Measurements from ENCODE around the gene PCDHGA7. TPM values are rescaled to one million over a fixed set of nuclear protein-coding genes. Genes with fewer than 3 reads are reported as not detected.
A peak's percentile ranks its signal among the peaks of the same experiment; 100 is the strongest.
"Not testable (repeated sequence)": the region's sequence is repeated elsewhere in the genome, so short reads cannot be mapped to it uniquely, and the experiment has no call there.

The PCDHGA7 gene
- polyA plus RNA-seq, 1 of the 3 experiments (the other 2 are of a cell fraction) = 7.8 TPM

DNA sequence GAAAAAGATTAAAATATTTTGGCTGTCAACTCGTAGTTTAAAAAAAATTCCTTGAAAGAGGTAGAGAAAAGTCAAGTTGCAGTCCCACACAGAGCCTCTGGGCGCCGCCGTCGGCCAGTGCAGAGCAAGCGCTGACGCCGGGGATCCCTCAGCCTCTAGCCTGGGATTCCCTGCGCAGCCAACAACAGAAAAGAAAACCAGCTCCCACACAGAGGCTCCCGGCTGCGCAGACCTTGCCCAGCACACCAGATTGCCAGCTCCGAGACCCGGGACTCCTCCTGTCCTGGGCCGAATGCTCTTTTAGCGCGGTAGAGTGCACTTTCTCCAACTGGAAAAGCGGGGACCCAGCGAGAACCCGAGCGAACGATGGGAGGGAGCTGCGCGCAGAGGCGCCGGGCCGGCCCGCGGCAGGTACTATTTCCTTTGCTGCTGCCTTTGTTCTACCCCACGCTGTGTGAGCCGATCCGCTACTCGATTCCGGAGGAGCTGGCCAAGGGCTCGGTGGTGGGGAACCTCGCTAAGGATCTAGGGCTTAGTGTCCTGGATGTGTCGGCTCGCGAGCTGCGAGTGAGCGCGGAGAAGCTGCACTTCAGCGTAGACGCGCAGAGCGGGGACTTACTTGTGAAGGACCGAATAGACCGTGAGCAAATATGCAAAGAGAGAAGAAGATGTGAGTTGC is 35.1 kb downstream of the PCDHGA7 start, which contains the start of gene PCDHGB7:
TSS of gene PCDHGB7 (plus strand) at position 184 of the 679 bp plus-strand sequence. CDS start at position 367, 183 bp downstream.
- peak within 1 kb of the TSS; percentile 55 for H3K4me2 ChIP-seq
- H3K9me3 ChIP-seq; H3K4me1 ChIP-seq (ENCODE audit: control insufficient read depth in 1 of 2, insufficient read depth in 2 of 2, low read depth in 1 of 2, low read length in 1 of 2); H3F3A ChIP-seq (replicated peaks; ENCODE audit: insufficient read depth); H3K27me3 ChIP-seq (ENCODE audit: insufficient read depth); H3K9me2 ChIP-seq; H4K20me1 ChIP-seq (ENCODE audit: insufficient read depth): not testable (repeated sequence)
- peak within 1 kb of the TSS; percentile 63; the same call in 1 of the 2 replicates for H2AFZ ChIP-seq (ENCODE audit: low read depth)
- H3K9ac ChIP-seq = peak within 1 kb of the TSS; percentile 71
- TF ChIP-seq, protein P1, sequence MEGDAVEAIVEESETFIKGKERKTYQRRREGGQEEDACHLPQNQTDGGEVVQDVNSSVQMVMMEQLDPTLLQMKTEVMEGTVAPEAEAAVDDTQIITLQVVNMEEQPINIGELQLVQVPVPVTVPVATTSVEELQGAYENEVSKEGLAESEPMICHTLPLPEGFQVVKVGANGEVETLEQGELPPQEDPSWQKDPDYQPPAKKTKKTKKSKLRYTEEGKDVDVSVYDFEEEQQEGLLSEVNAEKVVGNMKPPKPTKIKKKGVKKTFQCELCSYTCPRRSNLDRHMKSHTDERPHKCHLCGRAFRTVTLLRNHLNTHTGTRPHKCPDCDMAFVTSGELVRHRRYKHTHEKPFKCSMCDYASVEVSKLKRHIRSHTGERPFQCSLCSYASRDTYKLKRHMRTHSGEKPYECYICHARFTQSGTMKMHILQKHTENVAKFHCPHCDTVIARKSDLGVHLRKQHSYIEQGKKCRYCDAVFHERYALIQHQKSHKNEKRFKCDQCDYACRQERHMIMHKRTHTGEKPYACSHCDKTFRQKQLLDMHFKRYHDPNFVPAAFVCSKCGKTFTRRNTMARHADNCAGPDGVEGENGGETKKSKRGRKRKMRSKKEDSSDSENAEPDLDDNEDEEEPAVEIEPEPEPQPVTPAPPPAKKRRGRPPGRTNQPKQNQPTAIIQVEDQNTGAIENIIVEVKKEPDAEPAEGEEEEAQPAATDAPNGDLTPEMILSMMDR (IDR thresholded peaks at IDR 0.05) = peak; percentile 69
- TF ChIP-seq NRF1 (IDR thresholded peaks at IDR 0.05; ENCODE audit: low read depth, low read length) (peak; percentile 44; the same call in 1 of the 2 replicates), RXRA (IDR thresholded peaks at IDR 0.05; ENCODE audit: borderline replicate concordance, low read depth) (peak; percentile 21; the same call in 1 of the 2 replicates), RAD21 (IDR thresholded peaks at IDR 0.05; ENCODE audit: low read length) (peak; percentile 90), SMC3 (IDR thresholded peaks at IDR 0.05; ENCODE audit: low read depth, low read length) (peak; percentile 80)
- peak within 1 kb of the TSS; percentile 56 to 63 for H3K4me3 ChIP-seq (ENCODE audit: low read depth in 2 of 2, low read length in 1 of 2)
- ChIA-PET CTCF (interaction anchor here (0.6 to 2.2 kb wide), 35 partner anchors 9 to 241 kb away, joined by 3 to 44 read pairs (median 4); partner anchors contain the start of genes PCDHB14, PCDHB8, PCDHGA3 and PCDHGA8), POLR2A (interaction anchor here (0.9 to 1.5 kb wide), 4 partner anchors 96 to 146 kb away, joined by 3 to 6 read pairs (median 4); no protein-coding TSS in a partner anchor)
- WGBS (ENCODE audit: low lambda C conversion rate) = 62% methylated on average over 35 of the region's 47 CpGs
- H3K27ac ChIP-seq (ENCODE audit: low read depth in 2 of 2, low read length in 1 of 2) = peak within 1 kb of the TSS; percentile 63 to 72
- H3K79me2 ChIP-seq (ENCODE audit: insufficient read depth) = peaks cover 18% of the 10 kb centered on the region; the same call in 1 of the 2 replicates
- H3K36me3 ChIP-seq (replicated peaks in 1 of 2; ENCODE audit: control insufficient read depth in 1 of 2, insufficient read depth in 2 of 2, low read length in 1 of 2) = peaks cover 3 to 30% of the 10 kb centered on the region in 2 experiments
- DNase-seq = peak; percentile 85

DNA sequence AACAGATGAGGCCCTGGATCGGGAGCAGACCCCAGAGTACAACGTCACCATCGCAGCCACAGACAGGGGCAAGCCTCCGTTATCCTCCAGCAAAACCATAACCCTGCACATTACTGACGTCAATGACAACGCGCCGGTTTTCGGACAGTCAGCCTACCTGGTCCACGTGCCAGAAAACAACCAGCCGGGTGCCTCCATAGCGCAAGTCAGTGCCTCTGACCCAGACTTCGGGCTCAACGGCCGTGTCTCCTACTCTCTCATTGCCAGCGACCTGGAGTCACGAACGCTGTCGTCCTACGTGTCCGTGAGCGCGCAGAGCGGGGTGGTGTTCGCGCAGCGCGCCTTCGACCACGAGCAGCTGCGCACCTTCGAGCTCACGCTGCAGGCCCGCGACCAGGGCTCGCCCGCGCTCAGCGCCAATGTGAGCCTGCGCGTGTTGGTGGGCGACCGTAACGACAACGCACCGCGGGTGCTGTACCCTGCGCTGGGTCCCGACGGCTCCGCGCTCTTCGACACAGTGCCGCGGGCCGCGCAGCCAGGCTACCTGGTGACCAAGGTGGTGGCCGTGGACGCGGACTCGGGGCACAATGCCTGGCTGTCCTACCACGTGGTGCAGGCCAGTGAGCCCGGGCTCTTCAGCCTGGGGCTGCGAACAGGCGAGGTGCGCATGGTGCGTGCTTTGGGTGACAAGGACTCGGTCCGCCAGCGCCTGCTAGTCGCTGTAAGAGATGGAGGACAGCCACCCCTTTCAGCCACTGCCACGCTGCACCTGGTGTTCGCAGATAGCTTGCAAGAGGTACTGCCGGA is 36.7 kb downstream of the PCDHGA7 start:
- peak overlapping the region in 1 of 2 experiments; percentile 56; a peak in 1 of 4 replicates for H3K4me3 ChIP-seq (ENCODE audit: low read depth in 2 of 2, low read length in 1 of 2)
- H3K9me3 ChIP-seq = 0 out of 2 replicates have a peak, but pooled peaks cover 7% of the 10 kb centered on the region
- H3K4me2 ChIP-seq = no peak overlapping the region
- H3K4me1 ChIP-seq (ENCODE audit: control insufficient read depth in 1 of 2, insufficient read depth in 2 of 2, low read depth in 1 of 2, low read length in 1 of 2) = no peaks in the 10 kb centered on the region; a peak in 1 of 4 replicates
- TF ChIP-seq MXI1 (IDR thresholded peaks at IDR 0.05; ENCODE audit: low read depth, low read length) (no peak), ELF1 (IDR thresholded peaks at IDR 0.05) (no peak), EZH2phosphoT487 (IDR thresholded peaks at IDR 0.05; ENCODE audit: borderline replicate concordance, low read depth) (no peak), RAD21 (IDR thresholded peaks at IDR 0.05; ENCODE audit: low read length) (no peak), NFIC (IDR thresholded peaks at IDR 0.05; ENCODE audit: borderline replicate concordance) (no peak), MEF2A (IDR thresholded peaks at IDR 0.05; ENCODE audit: borderline replicate concordance, low read depth) (no peak), POLR2AphosphoS5 (IDR thresholded peaks at IDR 0.05; ENCODE audit: low read depth, low read length) (no peak), SMC3 (IDR thresholded peaks at IDR 0.05; ENCODE audit: low read depth, low read length) (no peak)
- TF ChIP-seq, protein P2, sequence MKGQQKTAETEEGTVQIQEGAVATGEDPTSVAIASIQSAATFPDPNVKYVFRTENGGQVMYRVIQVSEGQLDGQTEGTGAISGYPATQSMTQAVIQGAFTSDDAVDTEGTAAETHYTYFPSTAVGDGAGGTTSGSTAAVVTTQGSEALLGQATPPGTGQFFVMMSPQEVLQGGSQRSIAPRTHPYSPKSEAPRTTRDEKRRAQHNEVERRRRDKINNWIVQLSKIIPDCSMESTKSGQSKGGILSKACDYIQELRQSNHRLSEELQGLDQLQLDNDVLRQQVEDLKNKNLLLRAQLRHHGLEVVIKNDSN (IDR thresholded peaks at IDR 0.05; ENCODE audit: borderline replicate concordance, low read depth) = no peak
- TF ChIP-seq, protein P3, sequence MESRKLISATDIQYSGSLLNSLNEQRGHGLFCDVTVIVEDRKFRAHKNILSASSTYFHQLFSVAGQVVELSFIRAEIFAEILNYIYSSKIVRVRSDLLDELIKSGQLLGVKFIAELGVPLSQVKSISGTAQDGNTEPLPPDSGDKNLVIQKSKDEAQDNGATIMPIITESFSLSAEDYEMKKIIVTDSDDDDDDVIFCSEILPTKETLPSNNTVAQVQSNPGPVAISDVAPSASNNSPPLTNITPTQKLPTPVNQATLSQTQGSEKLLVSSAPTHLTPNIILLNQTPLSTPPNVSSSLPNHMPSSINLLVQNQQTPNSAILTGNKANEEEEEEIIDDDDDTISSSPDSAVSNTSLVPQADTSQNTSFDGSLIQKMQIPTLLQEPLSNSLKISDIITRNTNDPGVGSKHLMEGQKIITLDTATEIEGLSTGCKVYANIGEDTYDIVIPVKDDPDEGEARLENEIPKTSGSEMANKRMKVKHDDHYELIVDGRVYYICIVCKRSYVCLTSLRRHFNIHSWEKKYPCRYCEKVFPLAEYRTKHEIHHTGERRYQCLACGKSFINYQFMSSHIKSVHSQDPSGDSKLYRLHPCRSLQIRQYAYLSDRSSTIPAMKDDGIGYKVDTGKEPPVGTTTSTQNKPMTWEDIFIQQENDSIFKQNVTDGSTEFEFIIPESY (IDR thresholded peaks at IDR 0.05; ENCODE audit: borderline replicate concordance, low read depth) = no peak
- TF ChIP-seq, protein P4, sequence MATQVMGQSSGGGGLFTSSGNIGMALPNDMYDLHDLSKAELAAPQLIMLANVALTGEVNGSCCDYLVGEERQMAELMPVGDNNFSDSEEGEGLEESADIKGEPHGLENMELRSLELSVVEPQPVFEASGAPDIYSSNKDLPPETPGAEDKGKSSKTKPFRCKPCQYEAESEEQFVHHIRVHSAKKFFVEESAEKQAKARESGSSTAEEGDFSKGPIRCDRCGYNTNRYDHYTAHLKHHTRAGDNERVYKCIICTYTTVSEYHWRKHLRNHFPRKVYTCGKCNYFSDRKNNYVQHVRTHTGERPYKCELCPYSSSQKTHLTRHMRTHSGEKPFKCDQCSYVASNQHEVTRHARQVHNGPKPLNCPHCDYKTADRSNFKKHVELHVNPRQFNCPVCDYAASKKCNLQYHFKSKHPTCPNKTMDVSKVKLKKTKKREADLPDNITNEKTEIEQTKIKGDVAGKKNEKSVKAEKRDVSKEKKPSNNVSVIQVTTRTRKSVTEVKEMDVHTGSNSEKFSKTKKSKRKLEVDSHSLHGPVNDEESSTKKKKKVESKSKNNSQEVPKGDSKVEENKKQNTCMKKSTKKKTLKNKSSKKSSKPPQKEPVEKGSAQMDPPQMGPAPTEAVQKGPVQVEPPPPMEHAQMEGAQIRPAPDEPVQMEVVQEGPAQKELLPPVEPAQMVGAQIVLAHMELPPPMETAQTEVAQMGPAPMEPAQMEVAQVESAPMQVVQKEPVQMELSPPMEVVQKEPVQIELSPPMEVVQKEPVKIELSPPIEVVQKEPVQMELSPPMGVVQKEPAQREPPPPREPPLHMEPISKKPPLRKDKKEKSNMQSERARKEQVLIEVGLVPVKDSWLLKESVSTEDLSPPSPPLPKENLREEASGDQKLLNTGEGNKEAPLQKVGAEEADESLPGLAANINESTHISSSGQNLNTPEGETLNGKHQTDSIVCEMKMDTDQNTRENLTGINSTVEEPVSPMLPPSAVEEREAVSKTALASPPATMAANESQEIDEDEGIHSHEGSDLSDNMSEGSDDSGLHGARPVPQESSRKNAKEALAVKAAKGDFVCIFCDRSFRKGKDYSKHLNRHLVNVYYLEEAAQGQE (IDR thresholded peaks at IDR 0.05; ENCODE audit: low read depth, low read length) = no peak
- peaks cover 3 to 41% of the 10 kb centered on the region in 2 experiments for H3K36me3 ChIP-seq (replicated peaks in 1 of 2; ENCODE audit: control insufficient read depth in 1 of 2, insufficient read depth in 2 of 2, low read length in 1 of 2)
- no peaks in the 10 kb centered on the region for H3K27me3 ChIP-seq (ENCODE audit: insufficient read depth)
- 96% methylated on average over 48 of the region's 74 CpGs for WGBS (ENCODE audit: low lambda C conversion rate)
- H3K79me2 ChIP-seq (ENCODE audit: insufficient read depth) = peaks cover 18% of the 10 kb centered on the region; the same call in 1 of the 2 replicates
- no peak overlapping the region for H2AFZ ChIP-seq (ENCODE audit: low read depth)
- no peak overlapping the region for H3K9ac ChIP-seq
- H3K27ac ChIP-seq (ENCODE audit: low read depth in 2 of 2, low read length in 1 of 2) = no peak overlapping the region
- POLR2A ChIA-PET = no interaction called here
- no peak for DNase-seq
- peaks cover 4% of the 10 kb centered on the region for H3F3A ChIP-seq (replicated peaks; ENCODE audit: insufficient read depth)
- H3K9me2 ChIP-seq = no peaks in the 10 kb centered on the region
- H4K20me1 ChIP-seq (ENCODE audit: insufficient read depth) = no peaks in the 10 kb centered on the region
- CTCF ChIA-PET = interaction anchor here (1.3 to 1.7 kb wide), 2 partner anchors 141 to 145 kb away, joined by 3 to 5 read pairs; no protein-coding TSS in a partner anchor

All from SK-N-SH (cell line).